GM06990 (cell line): Measurements from ENCODE around the gene DNAJB5.

Source experiments
- DNase-seq: peaks from one replicate; pipeline ENCODE4 v3.0.0-alpha.2; 2011; ENCODE audit not compliant: insufficient read length; ENCODE audit errors: extremely low read depth
- H3K27me3 ChIP-seq: replicated peaks from 2 replicates; pipeline ENCODE4 v1.6.0; 2011; ENCODE audit warnings: low read length; ENCODE audit not compliant: control insufficient read depth, insufficient read depth
- H3K36me3 ChIP-seq: 2 replicates; pipeline ENCODE4 v1.5.1; 2011; ENCODE audit warnings: low read length; ENCODE audit not compliant: control insufficient read depth, insufficient read depth
- H3K4me3 ChIP-seq: replicated peaks from 2 replicates; pipeline ENCODE4 v1.5.1; 2011; ENCODE audit warnings: low read depth, mild to moderate bottlenecking, control low read depth, low read length
- TF ChIP-seq, protein P1 (sequence below): IDR thresholded peaks from 2 replicates; pipeline ENCODE4 v1.5.1; 2011; ENCODE audit warnings: low read length, control low read depth, mild to moderate bottlenecking, inconsistent platforms; ENCODE audit not compliant: insufficient read depth, poor library complexity, severe bottlenecking

The DNAJB5 gene

DNA sequence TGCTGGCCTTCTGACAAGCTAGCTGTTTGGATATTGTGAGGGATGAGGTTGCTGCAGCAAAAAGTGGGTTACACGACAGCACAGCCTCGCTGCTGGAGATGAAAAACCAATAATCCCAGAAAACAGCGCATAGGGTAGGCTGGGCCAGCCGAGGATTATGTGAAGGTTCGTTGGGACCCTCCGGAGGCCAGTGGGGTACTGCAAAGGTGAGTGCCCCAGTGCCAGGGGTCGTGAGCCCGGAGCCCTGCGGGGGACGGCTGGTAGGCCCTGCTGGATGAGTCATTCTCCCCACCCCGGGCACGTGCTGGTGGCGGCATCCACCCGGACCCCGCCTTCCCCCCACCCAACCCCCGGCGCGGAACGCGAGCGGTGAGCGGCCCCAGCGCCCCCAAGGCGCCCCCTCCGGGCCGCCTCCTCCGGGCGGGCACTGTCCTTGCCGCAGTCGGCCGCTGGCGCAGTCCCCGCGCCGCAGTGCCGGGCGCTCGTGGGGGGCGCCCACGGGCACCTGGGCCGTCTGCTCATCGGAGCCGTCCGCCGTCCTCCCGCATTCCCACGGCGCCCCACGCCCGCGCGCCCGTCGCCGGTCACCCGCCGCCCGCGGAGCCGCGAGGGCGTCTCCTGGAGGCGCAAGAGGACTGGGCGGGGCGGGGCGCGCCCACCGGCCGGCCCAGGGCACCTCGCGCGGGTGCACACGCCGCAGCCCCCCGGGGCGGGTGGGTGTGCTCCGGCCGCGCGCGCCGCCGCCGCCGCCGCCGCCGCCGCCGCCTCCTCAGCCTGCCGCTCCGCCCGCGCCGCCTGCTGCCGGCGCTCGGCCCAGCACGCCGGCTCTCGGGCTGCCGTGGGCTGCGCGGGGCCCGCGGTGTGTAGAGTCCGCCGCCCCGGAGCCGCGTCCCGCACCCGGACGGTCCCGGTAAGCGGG is 31.8 kb upstream of the DNAJB5 start, which contains the start of gene PHF24:
Gene PHF24 (plus strand): TSS at position 794 of the 919 bp plus-strand sequence. CDS start 13,014 bp downstream, outside the sequence.
- H3K27me3 ChIP-seq = peaks cover 1% of the 10 kb centered on the region
- no peak within 1 kb of the TSS; the same call in 1 of the 2 replicates for H3K4me3 ChIP-seq
- TF ChIP-seq, protein P1, sequence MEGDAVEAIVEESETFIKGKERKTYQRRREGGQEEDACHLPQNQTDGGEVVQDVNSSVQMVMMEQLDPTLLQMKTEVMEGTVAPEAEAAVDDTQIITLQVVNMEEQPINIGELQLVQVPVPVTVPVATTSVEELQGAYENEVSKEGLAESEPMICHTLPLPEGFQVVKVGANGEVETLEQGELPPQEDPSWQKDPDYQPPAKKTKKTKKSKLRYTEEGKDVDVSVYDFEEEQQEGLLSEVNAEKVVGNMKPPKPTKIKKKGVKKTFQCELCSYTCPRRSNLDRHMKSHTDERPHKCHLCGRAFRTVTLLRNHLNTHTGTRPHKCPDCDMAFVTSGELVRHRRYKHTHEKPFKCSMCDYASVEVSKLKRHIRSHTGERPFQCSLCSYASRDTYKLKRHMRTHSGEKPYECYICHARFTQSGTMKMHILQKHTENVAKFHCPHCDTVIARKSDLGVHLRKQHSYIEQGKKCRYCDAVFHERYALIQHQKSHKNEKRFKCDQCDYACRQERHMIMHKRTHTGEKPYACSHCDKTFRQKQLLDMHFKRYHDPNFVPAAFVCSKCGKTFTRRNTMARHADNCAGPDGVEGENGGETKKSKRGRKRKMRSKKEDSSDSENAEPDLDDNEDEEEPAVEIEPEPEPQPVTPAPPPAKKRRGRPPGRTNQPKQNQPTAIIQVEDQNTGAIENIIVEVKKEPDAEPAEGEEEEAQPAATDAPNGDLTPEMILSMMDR = no peak
- no peaks in the 10 kb centered on the region for H3K36me3 ChIP-seq
- no peak for DNase-seq

DNA sequence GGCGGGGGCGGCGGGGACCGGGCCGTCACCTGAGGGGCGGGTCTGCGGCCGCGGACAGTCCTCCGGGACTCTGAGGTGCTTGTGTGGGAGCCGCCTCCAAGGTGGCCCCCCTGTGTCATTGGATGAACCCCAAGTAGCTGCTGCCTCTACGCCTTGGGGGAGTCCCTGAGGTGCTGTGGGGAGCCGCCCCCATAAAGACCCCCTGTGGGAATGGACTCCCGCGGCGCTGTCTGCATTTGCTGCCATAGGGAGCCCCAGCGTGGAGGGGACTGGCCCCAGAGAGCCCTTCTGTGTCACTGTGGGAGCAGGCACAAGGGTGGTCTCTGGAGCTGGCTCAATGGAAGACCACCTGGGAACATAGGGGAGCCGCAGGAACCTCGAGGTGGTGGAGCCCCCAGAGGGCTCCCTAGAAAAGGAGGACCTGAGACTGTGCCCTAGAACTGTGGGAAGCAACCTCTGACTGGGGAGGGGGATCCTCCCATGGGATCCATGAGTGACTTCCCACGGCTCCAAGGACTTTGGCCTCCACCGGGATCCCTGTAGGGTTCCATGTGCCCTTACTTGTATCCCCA is 31.0 kb upstream of the DNAJB5 start:
- Histone ChIP-seq H3K36me3 (no peaks in the 10 kb centered on the region), H3K4me3 (no peak overlapping the region; the same call in 1 of the 2 replicates), H3K27me3 (peaks cover 1% of the 10 kb centered on the region)
- TF ChIP-seq, protein P1 = no peak
- DNase-seq = no peak

DNA sequence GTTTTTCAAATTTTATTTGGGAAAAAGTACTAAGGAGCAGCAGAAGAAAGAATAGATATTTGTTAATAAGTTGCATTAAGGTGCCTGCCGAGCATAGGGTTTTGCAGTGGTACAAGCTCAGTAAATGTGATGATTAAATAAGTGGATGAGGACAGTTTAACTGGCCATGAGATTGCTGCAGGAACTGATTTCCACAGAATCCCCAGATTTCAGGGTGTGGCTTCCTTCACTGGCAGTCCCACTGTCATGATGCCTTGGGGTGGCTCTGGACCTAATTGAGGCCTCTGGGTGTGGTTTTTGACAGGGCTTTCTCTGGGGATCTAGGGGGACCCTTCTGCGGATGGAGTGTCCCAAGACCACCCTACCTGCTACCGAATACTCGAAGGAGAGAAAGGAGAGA is 30.1 kb upstream of the DNAJB5 start:
- no peak for DNase-seq
- no peak overlapping the region for H3K4me3 ChIP-seq
- TF ChIP-seq, protein P1 = no peak
- no peaks in the 10 kb centered on the region for H3K36me3 ChIP-seq
- peaks cover 1% of the 10 kb centered on the region for H3K27me3 ChIP-seq

DNA sequence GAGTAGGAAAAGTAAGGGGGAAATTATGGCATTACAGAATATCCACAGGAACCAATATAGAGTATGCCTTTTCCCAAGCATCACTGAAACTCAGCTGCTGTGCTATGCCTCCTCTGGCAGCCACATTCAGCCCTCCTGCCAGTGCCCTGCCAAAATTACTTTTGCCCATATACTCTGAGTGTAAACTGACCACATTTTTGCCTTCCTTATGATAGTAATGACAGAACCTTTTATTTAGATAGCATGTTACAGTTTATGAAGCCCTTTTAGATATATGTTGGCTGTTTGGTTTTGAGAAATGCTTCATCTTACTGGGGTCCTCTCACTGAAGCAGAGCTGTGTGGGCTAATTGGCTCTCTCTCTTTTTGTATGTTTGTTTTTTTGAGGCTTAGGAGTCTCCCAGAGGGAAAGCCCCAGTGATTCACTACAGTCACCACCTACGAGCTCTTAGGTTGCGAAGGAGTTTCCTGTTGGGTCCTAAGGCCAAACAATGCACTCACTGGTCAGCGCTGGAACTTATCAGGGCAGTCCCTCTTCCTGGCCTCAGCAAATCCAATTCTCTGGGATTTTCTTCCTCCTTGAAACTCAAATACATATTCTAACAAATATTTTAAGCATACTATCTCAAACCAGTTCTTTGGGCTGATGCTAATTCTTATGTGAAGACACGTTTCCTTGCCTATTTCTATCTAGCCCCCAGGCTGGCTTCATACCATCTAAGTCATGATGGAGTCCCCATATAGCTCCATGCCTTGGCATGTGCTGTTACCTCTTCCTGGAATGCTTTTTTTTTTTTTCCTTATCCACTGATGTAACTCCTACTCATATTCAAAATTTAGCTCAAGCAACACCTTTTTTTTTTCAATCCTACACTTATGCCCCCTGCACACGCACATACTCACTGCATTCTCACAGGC is 27.7 kb upstream of the DNAJB5 start:
- H3K27me3 ChIP-seq = peaks cover 1% of the 10 kb centered on the region
- no peak for DNase-seq

DNA sequence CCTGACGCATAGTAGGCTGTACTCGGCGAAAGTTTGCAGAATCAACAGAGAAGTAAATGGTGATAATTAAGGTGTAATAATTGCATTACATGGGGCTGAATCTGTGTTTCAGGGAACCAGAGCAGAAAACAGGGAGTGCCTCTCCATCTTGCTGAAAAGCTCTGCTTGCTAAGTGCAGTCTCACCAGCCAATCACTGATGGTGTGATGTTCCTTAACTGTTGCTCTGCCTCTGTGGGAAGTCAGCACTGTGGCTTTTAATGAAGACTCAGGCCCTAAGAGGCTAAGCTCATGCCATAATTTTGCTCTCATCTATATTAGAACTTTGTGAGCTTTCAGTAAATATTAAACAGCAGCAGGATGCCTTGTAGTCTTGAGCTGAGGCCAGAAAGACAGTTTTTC is 27.0 kb upstream of the DNAJB5 start:
- TF ChIP-seq, protein P1 = no peak
- H3K36me3 ChIP-seq = no peaks in the 10 kb centered on the region
- no peak for DNase-seq
- peaks cover 1% of the 10 kb centered on the region for H3K27me3 ChIP-seq
- H3K4me3 ChIP-seq = no peak overlapping the region

More for the DNA sequence above, 27.7 kb upstream of the DNAJB5 start:
- H3K4me3 ChIP-seq = no peak overlapping the region
- TF ChIP-seq, protein P1 = no peak
- H3K36me3 ChIP-seq = no peaks in the 10 kb centered on the region
